GM18502 (cell line): ENCODE data around the gene SRSF2.
"Not testable (repeated sequence)": the region's sequence is repeated elsewhere in the genome, so short reads cannot be mapped to it uniquely, and the experiment has no call there.

Experiments used
- ATAC-seq: cut with Tn5 transposase; IDR thresholded peaks from one replicate; pipeline ENCODE4 v1.9.1; 2021; ENCODE audit warnings: mild to moderate bottlenecking; ENCODE audit not compliant: unreplicated experiment, poor library complexity

Gene SRSF2

GRCh38 chr17:76739568-76740115, 2.5 kb upstream of the SRSF2 start:
- ATAC-seq, result not testable (repeated sequence)

GRCh38 chr17:76738468-76738850, 1.3 kb upstream of the SRSF2 start:
- no peak for ATAC-seq

DNA sequence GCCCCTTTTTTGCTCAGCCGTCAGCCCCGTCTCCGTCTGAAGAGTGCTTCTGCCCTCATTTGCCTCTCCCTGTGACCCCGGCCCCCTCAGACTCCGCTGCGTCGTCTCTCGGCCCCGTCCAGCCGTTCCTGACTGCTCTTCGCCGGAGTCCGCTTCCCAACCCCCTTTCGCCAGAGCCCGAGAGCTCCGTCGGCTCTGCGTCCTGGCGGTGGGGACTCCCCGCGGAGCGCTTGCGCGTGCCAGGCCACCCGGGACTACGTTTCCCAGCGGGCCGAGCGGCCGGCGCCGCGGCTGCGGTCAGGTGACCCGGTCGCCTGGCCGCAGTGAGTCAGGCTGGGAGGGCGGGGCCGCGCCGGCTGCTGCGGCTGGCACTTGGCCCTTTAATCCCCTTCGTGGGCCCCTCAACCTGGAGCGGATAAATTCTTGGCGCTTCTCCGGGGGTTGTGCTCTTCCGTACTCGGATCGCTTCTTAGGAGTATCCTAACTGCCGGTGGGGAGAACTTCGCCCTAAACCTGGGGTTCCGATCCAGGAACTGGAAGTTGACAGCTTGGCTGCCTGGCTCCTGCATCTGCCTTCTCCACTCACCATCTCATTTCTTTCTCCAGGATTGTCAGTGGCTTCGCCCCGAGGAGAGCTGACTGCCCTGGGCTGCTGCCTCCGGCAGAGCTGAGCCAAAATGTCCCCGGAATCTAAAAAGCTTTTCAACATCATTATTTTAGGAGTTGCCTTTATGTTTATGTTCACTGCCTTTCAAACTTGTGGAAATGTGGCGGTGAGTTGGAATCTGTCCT, 741 bp upstream of the SRSF2 start, which contains the start of gene MFSD11:
MFSD11 (plus strand) TSS at position 444 of the 792 bp plus-strand sequence; CDS start at position 678, 234 bp downstream.
- ATAC-seq, result peak; percentile 59

DNA sequence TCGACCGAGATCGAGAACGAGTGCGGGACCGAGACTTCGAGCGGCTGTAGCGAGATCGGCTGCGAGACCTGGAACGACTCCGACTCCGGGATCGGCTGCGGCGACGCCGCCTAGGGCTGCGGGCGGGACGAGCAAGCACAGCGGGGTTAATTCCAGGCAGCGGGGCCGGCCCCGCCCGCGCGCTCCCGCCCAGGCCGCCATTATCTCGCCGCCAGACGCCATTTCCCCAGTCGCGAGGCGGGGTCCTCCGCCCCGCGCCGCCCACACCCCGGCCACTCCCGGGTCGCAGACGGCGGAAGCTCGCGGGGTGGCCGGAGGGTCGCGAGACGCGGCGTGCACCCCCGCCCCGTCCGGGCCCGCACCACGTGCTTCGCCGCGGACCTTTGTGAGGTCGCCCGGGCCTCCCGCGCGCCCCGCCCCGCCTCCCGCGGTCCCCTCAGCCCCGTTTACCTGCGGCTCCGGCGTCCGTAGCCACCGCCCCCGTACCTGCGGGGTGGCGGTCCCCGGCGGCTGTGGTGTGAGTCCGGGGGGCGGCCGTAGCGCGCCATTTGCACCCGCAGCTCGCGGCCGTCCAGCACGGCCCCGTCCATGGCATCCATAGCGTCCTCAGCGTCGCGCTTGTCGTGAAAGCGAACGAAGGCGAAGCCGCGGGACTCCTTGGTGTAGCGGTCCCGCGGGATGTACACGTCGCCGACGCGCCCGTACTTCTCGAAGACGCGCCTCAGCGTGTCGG, 616 bp downstream of the SRSF2 start:
- peak; percentile 14 for ATAC-seq

DNA sequence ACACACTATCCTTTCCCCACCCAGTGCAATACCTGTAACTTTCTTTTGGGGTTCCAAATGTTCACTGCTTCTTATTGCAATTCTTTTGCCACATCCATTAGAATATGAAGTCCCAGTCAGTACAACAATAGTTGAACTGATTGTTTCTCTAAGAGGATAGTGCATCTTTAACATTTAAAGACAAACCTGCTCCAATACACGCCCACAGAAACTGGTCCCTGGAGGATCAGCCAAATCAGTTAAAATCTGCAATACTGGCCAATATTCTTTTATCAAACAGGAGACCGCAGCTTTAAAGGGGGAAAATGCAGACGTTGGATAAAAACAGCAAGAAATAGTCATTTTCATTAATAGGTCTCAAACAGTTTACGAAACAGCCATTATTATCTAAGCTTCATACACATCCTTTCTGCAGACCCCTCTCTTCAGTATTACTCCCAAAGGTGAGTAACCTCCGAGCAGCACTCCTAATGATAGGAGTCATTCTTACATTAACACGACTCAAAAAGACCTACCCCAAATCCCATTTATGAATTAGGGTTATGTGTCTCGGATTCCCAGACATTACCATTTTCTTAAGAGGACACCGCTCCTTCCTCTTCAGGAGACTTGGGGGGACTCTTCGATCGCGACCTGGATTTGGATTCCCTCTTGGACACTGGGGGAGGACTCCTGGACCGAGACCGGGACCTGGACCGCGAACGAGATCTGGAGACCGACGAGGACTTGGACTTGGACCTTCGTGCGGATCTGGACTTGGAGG, 1.4 kb downstream of the SRSF2 start:
- no peak for ATAC-seq

DNA sequence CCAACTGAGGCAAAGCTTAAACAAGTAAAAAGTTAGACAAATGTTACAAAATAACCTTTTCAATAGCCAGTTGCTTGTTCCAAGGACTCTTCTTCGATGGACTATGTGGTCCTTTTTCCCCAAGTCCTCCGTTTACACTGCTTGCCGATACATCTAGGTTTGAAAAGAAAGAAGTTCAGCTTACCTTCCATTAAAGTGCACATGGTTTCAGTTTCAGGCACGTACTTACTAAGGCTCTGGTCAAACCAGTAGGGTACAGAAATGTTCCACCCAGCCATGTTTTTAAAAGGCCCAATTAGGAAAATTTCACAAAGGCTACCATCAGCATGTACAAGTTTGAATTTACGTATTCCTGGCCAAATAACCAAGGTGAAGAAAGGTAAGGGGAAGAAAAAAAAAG, 2.1 kb downstream of the SRSF2 start:
- ATAC-seq, result no peak

DNA sequence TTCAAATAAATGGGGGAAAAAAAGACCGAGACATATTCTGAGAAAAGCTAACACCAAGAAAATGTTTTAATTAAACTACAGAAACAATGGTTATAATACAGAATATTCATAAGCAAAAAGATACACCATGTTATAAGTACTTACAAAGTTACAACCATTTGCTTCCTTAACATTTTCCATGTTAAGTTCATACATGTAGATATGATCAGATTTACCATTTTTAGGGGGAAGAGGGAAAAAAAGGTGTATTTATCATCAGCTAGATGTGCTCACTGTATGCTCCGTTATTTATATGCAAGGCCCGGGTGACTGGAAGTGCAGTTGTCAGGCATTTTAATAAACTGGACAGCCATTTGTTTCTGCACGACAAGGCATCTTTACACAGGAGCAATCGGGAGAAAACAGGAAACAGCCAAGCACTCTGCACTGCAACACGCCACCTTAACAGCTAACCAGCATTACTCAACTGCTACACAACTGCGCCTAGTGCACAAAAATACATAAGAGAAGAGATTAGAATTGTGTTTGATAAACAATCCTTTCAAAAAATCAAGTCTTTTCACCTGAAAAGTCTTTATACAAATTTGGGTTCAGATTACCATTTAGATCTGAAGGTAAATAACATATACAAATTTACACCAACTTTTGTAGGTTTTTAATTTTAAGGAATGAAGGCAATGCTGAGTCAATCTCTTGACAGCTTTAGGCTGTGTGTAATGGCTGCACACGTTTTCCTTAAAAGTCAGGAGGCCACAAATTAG, 2.9 kb downstream of the SRSF2 start:
- ATAC-seq, result no peak

- ATAC-seq, result no peak
Measured at GRCh38 chr17:76733618-76733957, 3.5 kb downstream of the SRSF2 start.

DNA sequence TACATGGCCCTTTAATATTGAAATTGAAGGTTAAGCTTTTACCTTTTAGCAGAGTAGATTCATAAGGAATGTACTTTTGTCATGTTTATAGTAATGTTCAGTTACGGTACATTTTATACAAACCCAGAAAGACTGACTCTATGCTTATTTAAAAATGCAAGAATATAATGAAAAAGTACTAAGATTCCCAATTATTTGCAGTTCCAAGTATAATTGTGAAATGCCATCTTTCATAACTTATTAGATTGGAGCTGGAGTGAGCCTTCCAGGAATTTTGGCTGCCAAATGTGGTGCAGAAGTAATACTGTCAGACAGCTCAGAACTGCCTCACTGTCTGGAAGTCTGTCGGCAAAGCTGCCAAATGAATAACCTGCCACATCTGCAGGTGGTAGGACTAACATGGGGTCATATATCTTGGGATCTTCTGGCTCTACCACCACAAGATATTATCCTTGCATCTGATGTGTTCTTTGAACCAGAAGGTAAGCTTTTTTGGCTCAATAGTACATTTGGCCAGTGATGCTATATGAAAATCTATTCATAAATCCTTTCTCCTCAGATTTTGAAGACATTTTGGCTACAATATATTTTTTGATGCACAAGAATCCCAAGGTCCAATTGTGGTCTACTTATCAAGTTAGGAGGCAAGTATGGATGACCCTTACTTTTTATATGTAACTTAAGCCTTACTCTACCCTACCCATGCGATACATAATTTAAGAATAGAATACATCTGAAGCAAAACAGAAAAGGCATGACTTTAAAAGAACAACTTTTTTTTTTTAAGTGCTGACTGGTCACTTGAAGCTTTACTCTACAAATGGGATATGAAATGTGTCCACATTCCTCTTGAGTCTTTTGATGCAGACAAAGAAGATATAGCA, 4.2 kb downstream of the SRSF2 start:
- no peak for ATAC-seq

GRCh38 chr17:76731800-76732733, 5.1 kb downstream of the SRSF2 start:
- not testable (repeated sequence) for ATAC-seq

DNA sequence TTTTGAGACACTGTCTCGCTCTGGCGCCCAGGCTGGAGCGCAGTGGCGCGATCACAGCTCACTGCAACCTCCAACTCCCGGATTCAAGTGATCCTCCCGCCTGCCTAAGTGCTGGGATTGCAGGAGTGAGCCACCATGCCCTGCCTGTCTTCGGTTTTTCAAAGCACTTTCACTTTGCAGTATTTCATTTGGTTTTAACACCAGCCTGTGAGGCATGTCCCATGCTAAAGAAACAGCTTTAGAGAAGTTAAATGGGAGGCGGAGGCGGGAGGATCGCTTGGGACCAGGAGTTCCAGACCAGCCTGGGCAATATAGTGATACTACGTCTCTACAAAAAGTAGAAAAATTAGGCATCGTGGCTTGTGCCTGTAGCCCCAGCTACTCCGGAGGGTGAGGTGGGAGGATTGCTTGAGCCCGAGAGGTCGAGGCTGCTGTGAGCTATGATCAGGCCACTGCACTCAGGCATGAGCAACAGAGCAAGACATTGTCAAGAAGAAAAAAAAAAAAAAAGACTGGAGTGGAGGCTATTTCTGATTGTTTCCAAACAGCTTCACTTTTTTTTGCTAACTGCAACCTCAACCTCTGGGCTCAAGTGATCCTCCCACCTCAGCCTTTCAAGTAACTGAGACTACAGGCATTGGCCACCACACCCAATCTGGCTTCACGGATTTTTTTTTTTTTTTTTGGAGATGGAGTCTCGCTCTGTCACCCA, 9.2 kb downstream of the SRSF2 start:
- ATAC-seq, result no peak

- peak; percentile 43 for ATAC-seq
Measured at GRCh38 chr17:76726776-76727718, 10.1 kb downstream of the SRSF2 start, which contains the start of gene METTL23. TSS of gene METTL23 (plus strand) at chr17:76726839. CDS start at chr17:76729711, 2,872 bp downstream.

DNA sequence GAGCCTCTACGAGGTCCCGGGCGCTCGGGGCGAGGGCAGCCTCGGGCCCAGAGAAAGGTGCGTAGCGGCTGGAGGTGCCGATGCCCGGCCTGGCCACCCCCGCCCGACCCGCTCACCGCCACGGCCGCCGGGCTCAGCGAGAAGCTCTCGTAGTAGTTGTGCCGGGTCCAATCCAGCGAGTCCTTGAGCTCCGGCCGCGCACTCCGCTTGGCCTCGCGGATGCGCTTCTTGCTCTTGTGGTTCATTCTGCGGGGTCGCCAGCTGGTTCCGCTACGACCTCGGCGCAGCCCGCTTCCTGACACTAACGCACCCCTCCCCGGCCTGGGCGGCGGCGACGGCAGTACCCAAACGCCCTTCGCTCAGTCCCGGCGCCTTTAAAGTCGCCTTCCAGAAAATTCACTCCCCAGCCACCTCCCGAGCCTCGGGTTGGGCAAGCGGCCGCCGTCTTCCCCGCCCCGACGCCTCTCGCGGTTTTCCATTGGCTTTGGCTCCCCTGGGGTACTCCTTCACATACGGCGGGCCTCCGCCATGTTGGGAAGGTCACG, 10.8 kb downstream of the SRSF2 start, which contains the start of gene JMJD6:
JMJD6 (minus strand) TSS at position 376 of the 545 bp plus-strand sequence; CDS start at position 245, 131 bp downstream.
- peak; percentile 72 for ATAC-seq

GRCh38 chr17:76725580-76726230, 11.4 kb downstream of the SRSF2 start:
- ATAC-seq, result peak; percentile 25

DNA sequence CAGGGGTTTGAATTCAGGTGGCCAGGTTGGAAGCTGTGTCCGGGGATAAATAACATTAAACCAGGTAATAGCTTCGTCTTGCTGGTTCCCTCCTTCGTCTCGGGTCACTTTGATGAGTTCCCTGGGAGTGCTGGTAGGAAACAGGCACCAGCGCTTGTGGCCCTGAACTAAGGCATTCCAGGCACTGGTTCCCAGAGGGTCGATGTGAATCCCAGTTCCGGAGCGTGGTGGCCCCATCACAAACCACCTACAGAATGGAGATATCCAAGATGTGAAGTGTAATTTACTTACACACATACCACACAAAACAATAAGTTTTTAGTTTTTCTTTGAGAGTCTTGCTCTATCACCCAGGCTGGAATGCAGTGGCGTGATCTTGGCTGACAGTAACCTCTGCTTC, 13.3 kb downstream of the SRSF2 start:
- ATAC-seq, result no peak
